T47D (cell line): ENCODE results near the gene CHST12.
"Not testable (repeated sequence)": the region's sequence is repeated elsewhere in the genome, so short reads cannot be mapped to it uniquely, and the experiment has no call there.

Experiments used
- DNase-seq, 2 experiments: peaks; one replicate each; pipeline versions ENCODE4 v3.0.0 to v3.0.0-alpha.2; 2011 to 2012; ENCODE audit warnings: low read depth in 1 of 2, low spot score in 1 of 2
- JUND ChIP-seq: IDR thresholded peaks from 2 replicates; pipeline ENCODE4 v1.6.1; 2012; ENCODE audit warnings: low read depth
- in situ Hi-C: cut with HindIII; loops from 2 replicates; pipeline ENCODE4 v1.10.0; 2016; ENCODE audit warnings: low sequenced_read_pairs, low pct_unique_long_range_greater_than_20kb

The CHST12 gene

DNA sequence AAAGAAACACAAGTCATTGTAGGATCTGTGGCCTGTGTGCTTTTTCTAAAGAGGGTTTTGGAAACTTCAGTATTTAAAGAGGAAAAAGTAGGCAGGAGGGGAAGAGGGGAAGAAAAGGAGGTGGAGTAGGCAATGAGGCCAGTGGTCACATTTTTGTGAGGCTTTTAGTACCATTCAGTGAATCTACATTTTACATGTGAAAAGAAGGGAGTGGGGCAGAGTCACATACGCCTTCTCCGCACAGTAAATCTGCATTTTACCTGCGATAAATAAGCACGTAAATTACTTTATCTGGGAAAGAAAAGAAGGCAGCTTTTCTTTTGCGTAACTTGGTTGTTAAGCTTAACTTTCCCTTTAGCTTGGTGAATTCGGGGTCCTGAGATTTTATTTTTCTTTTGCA lies 13.2 kb downstream of the CHST12 start:
- DNase-seq, result no peak
- in situ Hi-C loops, result no loop called here
- TF ChIP-seq JUND, result no peak

DNA sequence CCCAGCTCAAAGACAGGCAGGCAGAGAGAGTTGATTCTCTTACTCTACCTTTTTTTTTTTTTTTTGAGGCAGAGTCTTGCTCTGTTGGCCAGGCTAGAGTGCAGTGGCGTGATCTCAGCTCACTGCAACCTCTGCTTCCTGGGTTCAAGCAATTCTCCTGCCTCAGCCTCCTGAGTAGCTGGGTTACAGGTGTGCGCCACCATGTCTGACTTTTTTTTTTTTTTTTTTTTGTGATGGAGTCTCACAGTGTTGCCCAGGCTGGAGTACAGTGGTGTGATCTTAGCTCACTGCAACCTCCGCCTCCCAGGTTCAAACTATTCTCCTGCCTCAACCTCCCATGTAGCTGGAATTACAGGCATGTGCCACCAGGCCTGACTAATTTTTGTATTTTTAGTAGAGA lies 13.8 kb downstream of the CHST12 start:
- DNase-seq, in situ Hi-C loops: not testable (repeated sequence)

DNA sequence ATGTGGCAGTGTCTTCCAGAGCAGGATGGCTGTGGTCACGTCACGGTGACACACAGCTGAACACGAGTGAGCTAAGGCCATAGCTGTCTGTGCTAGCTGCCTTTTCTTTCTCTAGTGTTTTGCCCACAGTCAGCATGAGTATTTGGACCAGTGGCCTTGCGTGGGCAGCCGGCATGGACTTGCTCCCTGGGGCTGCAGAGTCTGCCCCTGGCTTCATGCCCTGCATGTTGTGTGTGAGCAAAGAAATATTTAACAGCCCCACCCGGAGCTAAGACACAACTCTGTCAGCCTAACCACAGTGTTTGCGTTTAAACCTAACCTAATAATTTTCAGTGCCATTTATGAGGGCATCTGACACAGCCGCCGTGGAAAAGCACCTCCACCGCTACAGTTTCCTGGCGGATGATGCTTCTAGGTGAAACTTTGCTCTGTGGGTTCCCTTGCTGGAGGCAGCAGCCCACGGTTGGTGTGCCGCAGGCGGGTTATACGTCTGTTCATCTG lies 14.6 kb downstream of the CHST12 start:
- no peak for TF ChIP-seq JUND
- DNase-seq, result no peak
- in situ Hi-C loops, result no loop called here

DNA sequence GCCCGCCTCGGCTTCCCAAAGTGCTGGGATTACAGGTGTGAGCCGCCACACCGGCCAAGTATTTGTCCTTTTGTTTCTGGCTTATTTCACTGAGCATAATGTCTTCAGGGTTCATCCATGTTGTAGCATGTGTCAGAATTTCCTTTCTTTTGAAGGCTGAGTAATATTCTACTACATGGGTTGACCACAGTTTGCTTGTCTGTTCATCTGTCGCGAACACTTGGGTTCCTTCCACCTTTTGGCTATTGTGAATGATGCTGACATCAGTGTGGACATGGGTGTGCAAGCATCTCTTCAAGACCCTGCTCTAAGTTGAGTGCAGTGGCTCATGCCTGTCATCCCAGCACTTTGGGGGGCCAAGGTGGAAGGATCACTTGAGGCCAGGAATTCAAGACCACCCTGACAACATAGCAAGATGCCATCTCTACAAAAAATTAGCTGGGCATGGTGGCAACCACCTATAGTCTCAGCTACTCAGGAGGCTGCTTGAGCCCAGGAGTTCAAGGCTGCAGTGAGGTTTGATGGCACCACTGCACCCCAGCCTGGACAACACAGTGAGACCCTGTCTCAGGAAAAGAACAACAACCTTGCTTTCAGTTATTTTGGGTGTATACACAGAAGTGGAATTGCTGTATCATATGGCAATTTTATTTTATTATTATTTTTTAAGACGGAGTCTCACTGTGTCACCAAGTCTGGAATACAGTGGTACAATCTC lies 17.0 kb downstream of the CHST12 start:
- in situ Hi-C loops, result no loop called here
- no peak for DNase-seq
- no peak for TF ChIP-seq JUND

DNA sequence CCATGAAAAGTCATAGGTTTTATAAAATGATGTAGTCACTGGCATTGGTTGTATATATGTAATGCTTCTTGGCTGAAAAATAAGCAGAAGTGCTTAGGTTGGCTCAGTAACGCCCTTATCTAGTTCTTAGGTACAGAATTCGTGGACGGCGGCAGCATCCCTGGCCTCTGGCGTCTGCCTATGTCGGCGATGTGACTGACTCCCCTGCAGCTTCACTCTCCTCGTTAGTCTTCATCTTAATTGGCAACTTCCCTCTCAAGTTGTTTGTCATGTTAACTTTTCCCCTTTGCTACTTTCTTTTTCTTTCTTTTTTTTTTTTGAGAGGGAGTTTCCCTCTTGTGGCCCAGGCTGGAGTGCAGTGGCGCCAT lies 18.5 kb downstream of the CHST12 start:
- DNase-seq, result no peak
- no peak for TF ChIP-seq JUND
- in situ Hi-C loops, result no loop called here

DNA sequence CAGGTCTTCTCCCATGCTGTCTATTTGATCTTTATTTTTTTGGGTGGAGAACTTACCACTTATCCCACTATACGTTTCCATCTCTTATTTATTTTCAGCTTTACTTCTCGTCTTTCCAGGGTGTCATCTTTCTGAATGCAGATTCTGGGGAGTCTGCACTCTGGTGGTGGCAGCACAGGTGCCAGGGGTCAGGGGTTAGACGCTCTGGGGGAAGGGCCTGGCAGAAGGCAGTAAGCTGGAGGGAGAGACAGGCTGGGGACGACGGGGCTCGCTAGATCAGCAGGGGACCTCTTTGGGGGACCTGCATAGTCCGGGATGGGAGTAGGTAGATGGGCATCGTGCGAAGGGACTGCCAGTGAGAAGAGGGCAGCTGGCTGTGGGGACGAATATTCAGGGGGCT lies 22.3 kb downstream of the CHST12 start:
- in situ Hi-C loops, result no loop called here
- no peak for DNase-seq
- TF ChIP-seq JUND, result no peak

DNA sequence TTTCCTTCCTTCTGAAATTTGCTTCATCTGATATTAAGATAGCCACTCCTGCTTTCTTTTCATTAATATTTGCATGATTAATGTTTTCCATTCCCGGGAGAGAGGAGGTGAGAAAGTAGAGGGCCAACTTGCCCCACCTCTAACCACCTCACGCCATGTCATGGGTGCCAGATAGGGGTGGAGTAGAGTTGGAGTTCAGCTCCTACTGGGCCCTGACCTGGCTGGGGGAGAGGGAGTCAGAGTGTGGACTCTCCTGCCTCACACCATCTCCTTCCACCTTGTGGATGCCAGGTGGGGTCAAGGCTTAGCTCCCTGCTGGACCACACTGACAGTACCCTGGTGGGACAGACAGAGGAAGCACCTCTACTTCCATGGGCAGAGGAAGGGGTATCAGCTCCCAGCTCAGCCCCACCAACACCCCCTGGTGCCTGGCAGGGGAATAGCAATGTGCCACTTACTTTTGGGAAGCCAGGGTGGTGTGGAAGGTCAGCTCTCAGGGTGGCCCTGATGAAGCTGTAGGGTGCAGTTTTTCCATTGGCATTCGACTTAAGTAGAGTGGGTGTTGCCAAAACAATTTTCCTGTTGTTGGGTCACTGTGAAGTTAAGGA lies 28.0 kb downstream of the CHST12 start:
- DNase-seq, result no peak
- in situ Hi-C loops, result no loop called here
- TF ChIP-seq JUND, result no peak

DNA sequence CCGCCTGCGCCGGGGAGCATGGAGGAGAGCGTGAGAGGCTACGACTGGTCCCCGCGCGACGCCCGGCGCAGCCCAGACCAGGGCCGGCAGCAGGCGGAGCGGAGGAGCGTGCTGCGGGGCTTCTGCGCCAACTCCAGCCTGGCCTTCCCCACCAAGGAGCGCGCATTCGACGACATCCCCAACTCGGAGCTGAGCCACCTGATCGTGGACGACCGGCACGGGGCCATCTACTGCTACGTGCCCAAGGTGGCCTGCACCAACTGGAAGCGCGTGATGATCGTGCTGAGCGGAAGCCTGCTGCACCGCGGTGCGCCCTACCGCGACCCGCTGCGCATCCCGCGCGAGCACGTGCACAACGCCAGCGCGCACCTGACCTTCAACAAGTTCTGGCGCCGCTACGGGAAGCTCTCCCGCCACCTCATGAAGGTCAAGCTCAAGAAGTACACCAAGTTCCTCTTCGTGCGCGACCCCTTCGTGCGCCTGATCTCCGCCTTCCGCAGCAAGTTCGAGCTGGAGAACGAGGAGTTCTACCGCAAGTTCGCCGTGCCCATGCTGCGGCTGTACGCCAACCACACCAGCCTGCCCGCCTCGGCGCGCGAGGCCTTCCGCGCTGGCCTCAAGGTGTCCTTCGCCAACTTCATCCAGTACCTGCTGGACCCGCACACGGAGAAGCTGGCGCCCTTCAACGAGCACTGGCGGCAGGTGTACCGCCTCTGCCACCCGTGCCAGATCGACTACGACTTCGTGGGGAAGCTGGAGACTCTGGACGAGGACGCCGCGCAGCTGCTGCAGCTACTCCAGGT lies 29.7 kb downstream of the CHST12 start:
- in situ Hi-C loops, result no loop called here
- no peak for DNase-seq
- TF ChIP-seq JUND, result no peak

DNA sequence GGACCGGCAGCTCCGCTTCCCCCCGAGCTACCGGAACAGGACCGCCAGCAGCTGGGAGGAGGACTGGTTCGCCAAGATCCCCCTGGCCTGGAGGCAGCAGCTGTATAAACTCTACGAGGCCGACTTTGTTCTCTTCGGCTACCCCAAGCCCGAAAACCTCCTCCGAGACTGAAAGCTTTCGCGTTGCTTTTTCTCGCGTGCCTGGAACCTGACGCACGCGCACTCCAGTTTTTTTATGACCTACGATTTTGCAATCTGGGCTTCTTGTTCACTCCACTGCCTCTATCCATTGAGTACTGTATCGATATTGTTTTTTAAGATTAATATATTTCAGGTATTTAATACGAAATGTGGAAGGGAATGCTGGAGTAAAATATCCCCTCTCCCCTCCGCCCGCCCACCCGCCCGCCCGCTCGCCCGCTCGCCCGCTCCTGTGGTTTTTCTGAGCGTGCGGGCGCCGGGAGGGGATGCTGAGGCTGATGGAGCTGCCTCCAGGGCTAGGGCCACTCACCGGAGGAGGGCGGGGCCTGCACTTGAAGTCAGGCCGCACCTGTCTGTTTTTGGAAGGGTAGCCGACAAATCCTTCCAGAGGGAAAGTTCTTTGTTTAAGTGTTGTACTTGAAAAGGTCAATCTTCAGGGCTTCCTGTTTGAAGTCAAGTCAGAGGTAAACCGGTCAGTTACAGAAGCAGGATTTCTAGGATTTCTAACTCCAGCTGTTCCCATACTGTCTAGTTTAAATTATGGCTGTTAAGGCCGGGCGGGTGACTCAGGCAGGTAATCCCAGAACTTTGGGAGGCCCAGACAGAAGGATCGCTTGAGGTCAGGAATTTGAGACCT lies 30.5 kb downstream of the CHST12 start:
- DNase-seq, result no peak
- in situ Hi-C loops, result no loop called here

DNA sequence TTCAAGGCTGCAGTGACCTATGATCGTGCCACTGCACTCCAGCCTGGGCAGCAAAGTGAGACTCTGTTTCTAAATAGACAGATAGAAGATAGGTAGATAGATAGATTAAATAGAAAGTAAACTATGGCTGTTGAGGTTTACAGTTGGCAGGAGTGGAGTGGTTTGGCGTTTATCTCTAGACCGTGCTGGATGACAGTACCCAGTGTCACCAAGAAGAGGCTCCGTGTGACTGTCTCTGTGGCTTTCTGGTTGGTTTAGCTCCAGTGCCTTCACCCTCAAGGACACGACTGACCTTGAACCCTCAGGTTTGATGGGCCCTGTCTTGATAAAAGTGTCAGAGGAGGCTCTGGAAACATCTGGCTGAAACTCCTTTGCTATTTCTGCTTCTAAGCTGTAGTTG lies 31.7 kb downstream of the CHST12 start:
- in situ Hi-C loops, result no loop called here
- TF ChIP-seq JUND, result no peak
- no peak for DNase-seq

More for the DNA sequence above, 30.5 kb downstream of the CHST12 start:
- TF ChIP-seq JUND, result no peak

DNA sequence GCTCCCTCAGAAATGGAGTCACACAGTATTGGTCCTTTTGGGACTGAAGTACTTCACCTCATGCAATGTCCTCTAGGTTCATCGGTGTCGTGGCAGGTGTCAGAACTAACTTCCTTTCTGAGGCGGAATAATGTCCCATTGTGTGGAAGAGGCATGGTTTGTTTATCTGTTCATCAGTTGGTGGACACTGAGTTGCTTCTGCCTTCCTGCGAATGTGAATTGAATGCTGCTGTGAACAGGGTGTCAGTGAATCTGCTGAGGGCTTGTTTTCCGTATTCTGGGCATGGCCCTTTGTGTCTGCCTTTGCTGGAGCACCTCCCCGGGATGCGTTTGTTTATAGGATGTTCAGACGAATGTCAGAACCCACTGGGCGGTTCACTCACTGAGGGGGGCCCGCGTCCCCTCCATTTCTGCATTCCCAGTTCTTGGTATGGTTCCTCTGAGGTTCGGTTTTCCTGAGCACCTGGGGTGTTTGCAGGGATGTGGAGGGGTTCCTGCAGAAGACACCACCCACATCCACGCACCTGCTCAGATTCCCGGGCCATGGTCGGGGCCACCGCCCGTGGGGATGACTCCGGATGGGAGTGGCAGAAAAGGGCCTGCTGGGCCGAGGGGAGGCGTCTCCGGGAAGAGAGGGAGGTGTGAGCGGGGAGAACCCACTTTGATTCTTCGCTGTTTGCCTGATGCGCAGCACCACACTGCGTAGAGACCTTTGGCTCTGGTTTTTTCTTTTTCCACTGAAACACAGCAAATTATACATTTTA lies 33.1 kb downstream of the CHST12 start:
- in situ Hi-C loops, result no loop called here
- TF ChIP-seq JUND, result no peak
- DNase-seq, result no peak

DNA sequence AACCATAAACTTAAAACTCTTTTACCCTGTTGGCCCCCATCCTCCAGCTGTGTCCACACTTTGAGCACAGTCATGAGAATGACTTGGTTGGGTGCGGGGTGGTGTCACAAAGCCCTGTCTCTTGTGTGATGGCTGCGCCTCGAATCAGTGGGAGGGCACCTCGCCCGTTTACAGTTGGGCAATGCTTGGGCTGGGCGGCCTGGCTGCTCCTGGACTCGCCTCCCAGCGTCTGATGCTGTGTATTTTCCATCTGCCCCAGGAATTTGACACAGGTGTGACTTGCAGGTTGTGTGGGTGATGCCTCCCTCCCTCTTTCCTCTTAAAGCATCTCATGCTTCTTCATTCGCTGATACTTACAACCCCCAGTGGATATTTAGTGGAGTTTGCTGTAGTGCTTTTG lies 33.7 kb downstream of the CHST12 start:
- TF ChIP-seq JUND, result no peak
- in situ Hi-C loops, result no loop called here
- DNase-seq, result peak; percentile 54 to 61
